Astrocyte of the spinal cord (primary cell): ENCODE data around the gene PLPPR5.
A peak's percentile ranks its signal among the peaks of the same experiment; 100 is the strongest.

ENCODE experiments used
- DNase-seq: peaks from one replicate; pipeline ENCODE4 v3.0.0; 2011; ENCODE audit warnings: low read depth, low spot score
- H3K4me3 ChIP-seq: 2 replicates; pipeline ENCODE4 v1.5.1; 2011; ENCODE audit warnings: low read depth, mild to moderate bottlenecking, low read length, moderate library complexity
- in situ Hi-C: cut with HindIII; loops from 2 replicates; pipeline ENCODE4 v1.10.0; 2017; ENCODE audit warnings: low sequenced_read_pairs
- TF ChIP-seq, protein P1 (sequence below): IDR thresholded peaks from 2 replicates; pipeline ENCODE4 v1.5.1; 2012; ENCODE audit warnings: low read depth, mild to moderate bottlenecking, low read length, inconsistent platforms

Gene PLPPR5

DNA sequence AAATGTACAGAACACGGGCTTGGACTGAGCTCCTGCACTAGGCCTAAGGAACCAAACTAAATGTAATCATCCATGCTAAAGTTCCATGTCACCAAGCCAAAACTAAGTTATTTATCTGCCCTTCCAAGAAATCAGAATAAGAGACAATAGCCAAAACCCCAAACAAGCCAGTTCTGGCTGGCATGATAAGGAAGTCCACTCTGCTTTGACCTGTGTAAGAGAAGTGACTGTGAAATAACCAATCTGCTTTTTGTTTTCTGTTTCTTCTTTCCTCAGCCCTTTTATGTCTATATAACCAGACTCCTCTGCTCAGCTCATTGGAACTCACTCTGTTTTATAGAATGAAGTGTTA is 15.1 kb downstream of the PLPPR5 start:
- H3K4me3 ChIP-seq = no peak overlapping the region
- TF ChIP-seq, protein P1, sequence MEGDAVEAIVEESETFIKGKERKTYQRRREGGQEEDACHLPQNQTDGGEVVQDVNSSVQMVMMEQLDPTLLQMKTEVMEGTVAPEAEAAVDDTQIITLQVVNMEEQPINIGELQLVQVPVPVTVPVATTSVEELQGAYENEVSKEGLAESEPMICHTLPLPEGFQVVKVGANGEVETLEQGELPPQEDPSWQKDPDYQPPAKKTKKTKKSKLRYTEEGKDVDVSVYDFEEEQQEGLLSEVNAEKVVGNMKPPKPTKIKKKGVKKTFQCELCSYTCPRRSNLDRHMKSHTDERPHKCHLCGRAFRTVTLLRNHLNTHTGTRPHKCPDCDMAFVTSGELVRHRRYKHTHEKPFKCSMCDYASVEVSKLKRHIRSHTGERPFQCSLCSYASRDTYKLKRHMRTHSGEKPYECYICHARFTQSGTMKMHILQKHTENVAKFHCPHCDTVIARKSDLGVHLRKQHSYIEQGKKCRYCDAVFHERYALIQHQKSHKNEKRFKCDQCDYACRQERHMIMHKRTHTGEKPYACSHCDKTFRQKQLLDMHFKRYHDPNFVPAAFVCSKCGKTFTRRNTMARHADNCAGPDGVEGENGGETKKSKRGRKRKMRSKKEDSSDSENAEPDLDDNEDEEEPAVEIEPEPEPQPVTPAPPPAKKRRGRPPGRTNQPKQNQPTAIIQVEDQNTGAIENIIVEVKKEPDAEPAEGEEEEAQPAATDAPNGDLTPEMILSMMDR = no peak
- in situ Hi-C loops = no loop called here

DNA sequence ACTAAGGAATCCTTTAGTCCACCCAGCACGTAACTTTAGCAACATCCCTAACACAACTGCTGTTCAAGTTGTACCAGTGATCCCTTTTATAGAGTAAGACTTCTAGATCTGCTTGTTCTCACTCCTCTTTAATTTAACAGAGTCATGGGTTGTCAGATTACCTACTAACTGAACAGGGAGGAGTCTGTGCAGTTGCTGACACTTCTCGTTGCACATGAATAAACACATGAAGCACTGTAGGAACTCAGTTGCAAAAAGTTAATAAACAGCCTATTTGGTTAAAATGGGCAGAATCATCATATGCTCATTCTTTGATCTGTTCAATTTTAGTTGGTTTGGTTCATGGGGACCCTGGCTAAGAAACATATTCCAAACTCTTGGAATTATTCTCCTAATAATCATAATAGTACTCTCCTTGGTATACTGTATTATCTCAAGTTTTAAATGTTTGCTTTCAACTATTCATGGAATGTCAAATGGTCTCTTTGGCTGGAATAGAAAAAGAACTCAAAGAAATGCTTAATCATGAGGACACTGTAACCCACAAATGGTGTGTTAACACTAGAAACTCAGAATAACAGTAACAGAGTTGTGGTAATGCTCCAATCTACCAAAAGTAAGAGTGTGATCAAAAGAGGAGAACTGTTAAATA is 15.6 kb downstream of the PLPPR5 start:
- peak; percentile 28 for DNase-seq
- no peak overlapping the region for H3K4me3 ChIP-seq
- in situ Hi-C loops = no loop called here
- TF ChIP-seq, protein P1 = no peak

More for the DNA sequence above, 15.1 kb downstream of the PLPPR5 start:
- DNase-seq = no peak

DNA sequence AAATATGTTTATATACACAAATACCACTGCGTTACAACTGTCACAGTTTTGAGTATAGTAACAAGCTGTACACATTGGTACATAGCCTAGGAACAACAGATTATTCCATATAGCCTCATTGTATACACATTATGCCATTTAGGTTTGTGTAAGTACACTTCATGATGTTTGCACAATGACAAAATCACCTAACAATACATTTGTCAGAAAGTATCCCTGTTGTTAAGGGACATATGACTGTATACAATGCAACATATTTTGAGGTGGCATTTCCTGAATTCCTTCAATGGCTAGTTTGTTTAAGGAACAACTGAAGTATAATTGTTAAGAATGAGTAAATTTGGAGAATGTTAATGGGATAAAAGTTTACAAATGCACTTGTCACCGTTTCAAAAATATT is 19.0 kb downstream of the PLPPR5 start:
- no peak overlapping the region for H3K4me3 ChIP-seq
- DNase-seq = no peak
- TF ChIP-seq, protein P1 = no peak
- in situ Hi-C loops = no loop called here

DNA sequence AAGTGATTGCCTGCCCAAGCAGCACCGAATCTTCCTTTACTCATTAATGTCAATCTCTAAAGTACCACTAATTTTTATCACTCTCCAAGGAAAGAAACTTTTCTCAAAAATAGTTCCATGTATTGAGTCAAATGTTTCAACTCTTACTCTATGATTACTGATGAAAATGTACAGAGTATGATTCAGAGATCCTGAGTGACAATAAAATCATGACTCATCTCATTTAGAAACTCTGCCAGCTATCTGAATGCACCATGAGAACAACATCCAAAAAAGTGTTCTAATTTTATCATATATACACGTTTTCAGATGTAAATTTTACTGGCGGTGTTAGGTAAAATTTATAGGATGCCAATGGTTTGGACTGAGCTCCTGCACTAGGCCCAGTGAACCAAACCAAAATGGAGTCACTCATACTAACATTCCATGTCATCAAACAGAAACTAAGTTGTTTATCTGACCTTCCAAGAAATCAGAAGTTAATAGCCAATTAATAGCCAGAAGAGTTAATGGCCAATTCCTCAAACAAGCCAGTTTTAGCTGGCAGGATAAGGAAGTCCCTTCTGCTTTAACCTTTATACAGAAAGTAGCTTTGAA is 22.6 kb downstream of the PLPPR5 start:
- in situ Hi-C loops = no loop called here
- no peak overlapping the region for H3K4me3 ChIP-seq
- TF ChIP-seq, protein P1 = no peak
- DNase-seq = peak; percentile 54

DNA sequence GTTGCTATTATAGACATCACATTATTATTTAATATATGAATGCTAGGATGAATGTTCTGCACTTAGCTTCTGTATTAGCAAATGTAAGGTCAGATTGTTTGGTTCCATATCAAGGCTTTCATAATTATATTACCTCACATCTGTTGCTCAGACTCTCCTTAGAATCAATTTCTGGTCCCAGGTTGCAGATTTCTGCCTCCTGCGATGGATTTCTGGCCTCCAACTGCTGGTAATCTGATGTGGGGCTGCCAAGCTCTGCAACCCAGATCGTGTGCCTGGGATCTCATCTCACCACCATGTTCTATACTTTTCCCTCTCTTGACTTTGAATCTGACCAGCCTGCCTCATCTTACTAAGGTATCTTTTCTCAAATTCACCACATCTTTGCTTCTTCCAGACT is 25.2 kb downstream of the PLPPR5 start:
- DNase-seq = no peak
- TF ChIP-seq, protein P1 = no peak
- no peak overlapping the region for H3K4me3 ChIP-seq
- in situ Hi-C loops = no loop called here

DNA sequence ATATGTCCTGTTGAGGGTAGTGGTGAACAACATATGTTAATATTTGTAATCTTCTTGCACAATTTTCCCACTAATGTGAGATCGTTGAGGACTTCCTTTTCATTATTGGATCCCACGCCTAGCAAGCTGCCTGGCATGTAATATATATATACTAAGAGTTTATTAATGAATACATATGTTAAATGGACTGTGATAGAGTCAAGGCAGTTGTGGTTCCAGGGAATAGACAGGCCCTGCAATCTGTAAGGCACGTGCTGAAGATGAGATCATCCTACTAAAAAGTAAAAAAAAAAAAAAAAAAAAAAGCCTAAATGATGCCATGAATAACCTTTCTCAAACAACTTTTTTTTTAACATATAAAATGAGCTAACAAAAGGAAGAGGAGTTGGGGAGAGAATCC is 28.9 kb downstream of the PLPPR5 start:
- in situ Hi-C loops = no loop called here
- no peak for DNase-seq
- no peak overlapping the region for H3K4me3 ChIP-seq
- TF ChIP-seq, protein P1 = no peak
